Esophagus squamous epithelium (tissue), 5 donors: Measurements from ENCODE around the gene DNTT. TPM values are rescaled to one million over a fixed set of nuclear protein-coding genes. Genes with fewer than 3 reads are reported as not detected.
A peak's percentile ranks its signal among the peaks of the same experiment; 100 is the strongest.

Experiments
- DNase-seq: peaks from one replicate; lab custom pipeline; 2025; lab: John Stamatoyannopoulos, UW
- H3K27ac ChIP-seq, 4 donors: fragments of 200-600 bp; sonication (generic); one replicate each; pipeline ENCODE4 v1.5.1; 2016 to 2019; ENCODE audit warnings: mild to moderate bottlenecking in 1 of 4
- H3K27me3 ChIP-seq, 4 donors: fragments of 200-600 bp; sonication (generic); 1 replicate in 3 of 4; 2 replicates in 1 of 4; pipeline versions ENCODE4 v1.5.1 to v1.6.0; 2017 to 2021; ENCODE audit warnings: antibody characterized with exemption in 1 of 4
- H3K36me3 ChIP-seq, 3 donors: fragments of 200-600 bp; sonication (generic); one replicate each; pipeline ENCODE4 v1.5.1; 2016 to 2019
- H3K4me1 ChIP-seq, 3 donors: fragments of 200-600 bp; sonication (generic); one replicate each; pipeline ENCODE4 v1.5.1; 2017 to 2019
- H3K4me3 ChIP-seq, 4 donors: fragments of 200-600 bp; sonication (generic); 1 replicate in 3 of 4; 2 replicates in 1 of 4; pipeline ENCODE4 v1.5.1; 2016 to 2019; ENCODE audit warnings: mild to moderate bottlenecking in 2 of 4, moderate library complexity in 1 of 4
- H3K9me3 ChIP-seq, 3 donors: fragments of 200-600 bp; sonication (generic); one replicate each; pipeline ENCODE4 v1.5.1; 2016 to 2019
- CTCF ChIP-seq, 6 experiments: fragments of 450-650 bp in 4 of 6; fragments of 200-600 bp in 2 of 6; sonication (generic) in 2 of 6; IDR thresholded peaks; one replicate each; pipeline ENCODE4 v1.5.1; 2016 to 2019; ENCODE audit warnings: antibody characterized with exemption in 6 of 6, mild to moderate bottlenecking in 4 of 6, moderate library complexity in 4 of 6
- POLR2A ChIP-seq, 4 donors: fragments of 450-650 bp; IDR thresholded peaks; one replicate each; pipeline ENCODE4 v1.6.1; 2017; ENCODE audit warnings: antibody characterized with exemption in 4 of 4, mild to moderate bottlenecking in 4 of 4, moderate library complexity in 3 of 4
- WGBS, 2 donors: methylation state at CpG; one replicate each; pipeline ENCODE4 v1.1.5; 2018; 5-methylcytosine and 5-hydroxymethylcytosine counted together
- intact Hi-C: fragments of 100-400 bp; cut with DNase I; formaldehyde crosslinking; loops from one replicate; pipeline ENCODE4 v1.15.0; 2022
- total RNA-seq, 4 donors: library from RNA; depleted of rRNA; stranded (reverse); fragments of >200 nt; gene quantifications; one replicate each; pipeline ENCODE4 v1.1.0, GENCODE V29; 2016
- donor health status: DM: yes; HTN: yes; CAD: no.

Gene DNTT
- total RNA-seq, 4 donors from 2014 or later, result not detected

DNA sequence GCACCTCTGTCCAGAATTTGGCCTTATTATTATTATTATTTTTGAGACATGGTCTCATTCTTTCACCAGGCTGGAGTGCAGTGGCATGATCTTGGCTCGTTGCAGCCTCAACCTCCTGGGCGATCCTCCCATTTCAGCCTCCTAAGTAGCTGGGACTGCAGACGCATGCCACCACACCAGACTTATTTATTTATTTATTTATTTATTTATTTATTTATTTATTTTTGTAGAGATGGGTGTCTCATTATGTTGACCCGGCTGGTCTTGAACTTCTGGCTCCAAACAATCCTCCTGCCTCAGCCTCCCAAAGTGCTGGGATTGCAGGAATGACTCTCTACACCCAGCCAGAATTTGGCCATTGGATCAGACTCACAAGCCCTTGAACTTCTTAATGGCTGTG lies 39.3 kb upstream of the DNTT start:
- no peaks in the 10 kb centered on the region for H3K27me3 ChIP-seq
- intact Hi-C loops, result no loop called here
- H3K4me1 ChIP-seq, result peaks cover 5 to 46% (median 5%) of the 10 kb centered on the region in 3 donors
- no peak overlapping the region for H3K27ac ChIP-seq
- no peak for DNase-seq
- TF ChIP-seq CTCF (IDR thresholded peaks at IDR 0.05) (no peak), POLR2A (IDR thresholded peaks at IDR 0.05) (no peak)
- H3K4me3 ChIP-seq, result no peak overlapping the region
- WGBS, 2 donors, result 92 to 95% methylated on average over 4 of the region's 4 CpGs
- no peaks in the 10 kb centered on the region for H3K36me3 ChIP-seq
- no peaks in the 10 kb centered on the region for H3K9me3 ChIP-seq

DNA sequence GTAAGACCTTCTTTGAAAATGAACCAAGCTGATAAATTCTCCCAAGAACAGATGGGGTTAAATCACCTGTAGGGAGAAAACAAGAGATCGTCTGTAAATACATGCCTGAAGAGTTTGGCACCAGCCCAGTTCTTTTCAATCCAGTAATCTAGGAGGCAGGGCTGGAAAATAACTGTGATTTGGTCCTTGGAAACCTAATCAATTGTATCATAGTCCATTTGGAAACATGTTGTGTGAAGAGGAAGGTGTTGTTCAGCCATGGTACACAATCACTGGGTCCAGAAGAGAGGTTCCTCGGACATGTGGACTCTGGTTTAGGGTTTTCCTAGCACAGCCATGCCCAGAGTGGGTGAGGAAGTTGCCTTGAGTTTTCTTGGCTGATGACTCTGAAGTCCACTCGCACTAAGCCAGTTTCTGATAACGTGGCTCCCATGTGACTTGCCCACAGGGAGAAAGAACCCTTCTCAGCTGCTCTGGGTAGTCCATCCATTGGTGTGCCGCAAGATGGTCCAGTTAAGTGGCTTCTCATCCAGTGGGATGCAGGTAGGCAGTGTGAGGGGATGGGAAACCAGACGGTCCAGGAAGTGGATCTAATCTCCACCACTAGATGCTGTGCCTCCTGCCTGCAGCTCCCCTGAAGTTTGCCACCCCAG lies 38.0 kb upstream of the DNTT start:
- intact Hi-C loops, result no loop called here
- TF ChIP-seq POLR2A (IDR thresholded peaks at IDR 0.05), result no peak
- TF ChIP-seq CTCF (IDR thresholded peaks at IDR 0.05), result no peak
- Histone ChIP-seq H3K4me3 (no peak overlapping the region), H3K36me3 (no peaks in the 10 kb centered on the region), H3K27me3 (no peaks in the 10 kb centered on the region), H3K27ac (peak overlapping the region in 3 of 4 donors; percentile 63 to 95 (median 74)), H3K4me1 (peaks cover 5 to 47% (median 7%) of the 10 kb centered on the region in 3 donors), H3K9me3 (no peaks in the 10 kb centered on the region)
- DNase-seq, result no peak
- 49 to 81% methylated on average over 4 to 5 of the region's 6 CpGs for WGBS, 2 donors

DNA sequence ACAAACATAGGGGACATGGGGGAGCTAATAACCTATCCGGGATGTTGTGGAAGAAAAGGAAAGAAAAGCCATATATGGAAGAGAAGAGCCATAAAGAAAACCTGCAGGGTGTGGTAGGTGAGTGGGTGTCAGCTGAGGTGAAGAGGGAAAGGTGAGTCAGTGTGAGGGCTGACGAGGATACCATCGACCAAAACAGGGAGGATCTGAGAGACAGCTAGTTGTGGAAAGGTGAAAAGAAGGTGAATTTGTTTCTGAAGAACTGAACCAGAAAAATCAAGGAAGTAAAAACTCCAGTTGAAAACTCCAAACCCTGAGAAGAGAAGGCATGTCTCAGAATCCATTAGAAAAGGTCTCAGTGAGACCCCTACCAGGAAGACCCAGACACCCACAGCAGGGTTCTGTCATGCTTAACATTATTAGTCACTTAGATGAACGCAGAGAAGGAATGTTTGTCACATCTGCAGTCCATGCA lies 37.0 kb upstream of the DNTT start:
- H3K9me3 ChIP-seq, result no peaks in the 10 kb centered on the region
- 35 to 36% methylated on average over 4 of the region's 4 CpGs for WGBS, 2 donors
- DNase-seq, result no peak
- H3K27me3 ChIP-seq, result no peaks in the 10 kb centered on the region
- H3K4me1 ChIP-seq, result peaks cover 12 to 55% (median 15%) of the 10 kb centered on the region in 3 donors
- peak overlapping the region in 1 of 4 donors; percentile 4 for H3K4me3 ChIP-seq
- intact Hi-C loops, result no loop called here
- peak overlapping the region in 3 of 4 donors; percentile 63 to 95 (median 74) for H3K27ac ChIP-seq
- TF ChIP-seq CTCF (IDR thresholded peaks at IDR 0.05) (no peak), POLR2A (IDR thresholded peaks at IDR 0.05) (no peak)
- H3K36me3 ChIP-seq, result no peaks in the 10 kb centered on the region

GRCh38 chr10:96268341-96268909 lies 35.8 kb upstream of the DNTT start:
- H3K36me3 ChIP-seq, result no peaks in the 10 kb centered on the region
- H3K27me3 ChIP-seq, result no peaks in the 10 kb centered on the region
- H3K4me3 ChIP-seq, result peak overlapping the region in 3 of 4 donors; percentile 4 to 58 (median 22)
- H3K27ac ChIP-seq, result peak overlapping the region in 3 of 4 donors; percentile 63 to 95 (median 74)
- H3K9me3 ChIP-seq, result no peaks in the 10 kb centered on the region
- TF ChIP-seq CTCF (IDR thresholded peaks at IDR 0.05) (no peak), POLR2A (IDR thresholded peaks at IDR 0.05) (no peak)
- WGBS, 2 donors, result 58 to 75% methylated on average over 2 of the region's 2 CpGs
- peaks cover 16 to 66% (median 18%) of the 10 kb centered on the region in 3 donors for H3K4me1 ChIP-seq
- intact Hi-C loops, result no loop called here
- DNase-seq, result no peak
